ENCODE measurements around the gene CXCL9. TPM values are rescaled to one million over a fixed set of nuclear protein-coding genes. Genes with fewer than 3 reads are reported as not detected.
"Not testable (repeated sequence)": the region's sequence is repeated elsewhere in the genome, so short reads cannot be mapped to it uniquely, and the experiment has no call there.

Gene CXCL9
- polyA plus RNA-seq, 1 donor (not counting 4 experiments of a cell fraction or from before 2014, with no cell fraction given), result 0.04 TPM

GRCh38 chr4:76055016-76055415 lies 47.7 kb upstream of the CXCL9 start:
- dilution Hi-C loops (cut with MboI; ENCODE audit: extremely low pct_ligation_motif_present, low sequenced_read_pairs), result no loop called here
- no peaks in the 10 kb centered on the region for H4K20me1 ChIP-seq (ENCODE audit: control insufficient read depth, extremely low read depth, insufficient read depth, low read length)
- FAIRE-seq (no peak), DNase-seq (ENCODE audit: low read depth, low spot score) (no peak)
- H3K27me3 ChIP-seq (ENCODE audit: control insufficient read depth, extremely low read depth, insufficient read depth, low read length), result no peaks in the 10 kb centered on the region
- no peaks in the 10 kb centered on the region for H3K9me1 ChIP-seq (ENCODE audit: control insufficient read depth, extremely low read depth, insufficient read depth, low read length)
- H3K4me1 ChIP-seq (ENCODE audit: control insufficient read depth, extremely low read depth, insufficient read depth, low read length), result peaks cover 18% of the 10 kb centered on the region
- no peak overlapping the region for H3K4me3 ChIP-seq (ENCODE audit: control insufficient read depth in 2 of 3, extremely low read depth in 1 of 3, insufficient read depth in 2 of 3, low read depth in 1 of 3, low read length in 3 of 3)
- H3K27ac ChIP-seq (ENCODE audit: control insufficient read depth, insufficient read depth, low read length), result no peak overlapping the region
- peak overlapping the region; percentile 58 for H2AFZ ChIP-seq (ENCODE audit: control insufficient read depth, low read length)
- no peak overlapping the region for H3K9ac ChIP-seq (ENCODE audit: control insufficient read depth, extremely low read depth, insufficient read depth, low read length)
- H3K36me3 ChIP-seq (ENCODE audit: control insufficient read depth in 2 of 2, extremely low read depth in 1 of 2, insufficient read depth in 2 of 2, low read length in 2 of 2), result no peaks in the 10 kb centered on the region
- H3K9me3 ChIP-seq (ENCODE audit: control insufficient read depth, low read depth, low read length), result no peaks in the 10 kb centered on the region
- H3K79me2 ChIP-seq (ENCODE audit: control insufficient read depth, insufficient read depth, low read length), result no peaks in the 10 kb centered on the region
- H3K4me2 ChIP-seq (ENCODE audit: control insufficient read depth, extremely low read depth, insufficient read depth, low read depth, low read length), result no peak overlapping the region
- TF ChIP-seq CTCF (optimal IDR thresholded peaks at IDR 0.05 in 1 of 3, IDR thresholded peaks at IDR 0.05 in 1 of 3, conservative IDR thresholded peaks at IDR 0.05 in 1 of 3; ENCODE audit: extremely low read depth in 1 of 3, insufficient read depth in 2 of 3, low read length in 3 of 3) (no peak), EZH2 (IDR thresholded peaks at IDR 0.05; ENCODE audit: low read length) (no peak)

GRCh38 chr4:76053730-76054129 lies 46.4 kb upstream of the CXCL9 start:
- no peaks in the 10 kb centered on the region for H3K9me3 ChIP-seq (ENCODE audit: control insufficient read depth, low read depth, low read length)
- no peak for FAIRE-seq
- H3K9ac ChIP-seq (ENCODE audit: control insufficient read depth, extremely low read depth, insufficient read depth, low read length), result no peak overlapping the region
- H3K4me2 ChIP-seq (ENCODE audit: control insufficient read depth, extremely low read depth, insufficient read depth, low read depth, low read length), result no peak overlapping the region
- DNase-seq (ENCODE audit: low read depth, low spot score), result no peak
- H3K27me3 ChIP-seq (ENCODE audit: control insufficient read depth, extremely low read depth, insufficient read depth, low read length), result no peaks in the 10 kb centered on the region
- H3K36me3 ChIP-seq (ENCODE audit: control insufficient read depth in 2 of 2, extremely low read depth in 1 of 2, insufficient read depth in 2 of 2, low read length in 2 of 2), result no peaks in the 10 kb centered on the region
- no peaks in the 10 kb centered on the region for H3K9me1 ChIP-seq (ENCODE audit: control insufficient read depth, extremely low read depth, insufficient read depth, low read length)
- H4K20me1 ChIP-seq (ENCODE audit: control insufficient read depth, extremely low read depth, insufficient read depth, low read length), result no peaks in the 10 kb centered on the region
- H3K27ac ChIP-seq (ENCODE audit: control insufficient read depth, insufficient read depth, low read length), result no peak overlapping the region
- dilution Hi-C loops (cut with MboI; ENCODE audit: extremely low pct_ligation_motif_present, low sequenced_read_pairs), result no loop called here
- H3K4me3 ChIP-seq (ENCODE audit: control insufficient read depth in 2 of 3, extremely low read depth in 1 of 3, insufficient read depth in 2 of 3, low read depth in 1 of 3, low read length in 3 of 3), result no peak overlapping the region
- H3K4me1 ChIP-seq (ENCODE audit: control insufficient read depth, extremely low read depth, insufficient read depth, low read length), result peaks cover 6% of the 10 kb centered on the region
- no peaks in the 10 kb centered on the region for H3K79me2 ChIP-seq (ENCODE audit: control insufficient read depth, insufficient read depth, low read length)
- H2AFZ ChIP-seq (ENCODE audit: control insufficient read depth, low read length), result peak overlapping the region; percentile 40
- TF ChIP-seq CTCF (optimal IDR thresholded peaks at IDR 0.05 in 1 of 3, IDR thresholded peaks at IDR 0.05 in 1 of 3, conservative IDR thresholded peaks at IDR 0.05 in 1 of 3; ENCODE audit: extremely low read depth in 1 of 3, insufficient read depth in 2 of 3, low read length in 3 of 3) (no peak), EZH2 (IDR thresholded peaks at IDR 0.05; ENCODE audit: low read length) (no peak)

GRCh38 chr4:76050560-76051050 lies 43.3 kb upstream of the CXCL9 start:
- H3K79me2 ChIP-seq (ENCODE audit: control insufficient read depth, insufficient read depth, low read length); H4K20me1 ChIP-seq (ENCODE audit: control insufficient read depth, extremely low read depth, insufficient read depth, low read length); H3K9me3 ChIP-seq (ENCODE audit: control insufficient read depth, low read depth, low read length); dilution Hi-C loops (cut with MboI; ENCODE audit: extremely low pct_ligation_motif_present, low sequenced_read_pairs); H3K9ac ChIP-seq (ENCODE audit: control insufficient read depth, extremely low read depth, insufficient read depth, low read length); FAIRE-seq; H2AFZ ChIP-seq (ENCODE audit: control insufficient read depth, low read length); H3K4me1 ChIP-seq (ENCODE audit: control insufficient read depth, extremely low read depth, insufficient read depth, low read length); H3K27ac ChIP-seq (ENCODE audit: control insufficient read depth, insufficient read depth, low read length); H3K36me3 ChIP-seq (ENCODE audit: control insufficient read depth in 2 of 2, extremely low read depth in 1 of 2, insufficient read depth in 2 of 2, low read length in 2 of 2); DNase-seq (ENCODE audit: low read depth, low spot score); H3K4me2 ChIP-seq (ENCODE audit: control insufficient read depth, extremely low read depth, insufficient read depth, low read depth, low read length); H3K4me3 ChIP-seq (ENCODE audit: control insufficient read depth in 2 of 3, extremely low read depth in 1 of 3, insufficient read depth in 2 of 3, low read depth in 1 of 3, low read length in 3 of 3); H3K9me1 ChIP-seq (ENCODE audit: control insufficient read depth, extremely low read depth, insufficient read depth, low read length); H3K27me3 ChIP-seq (ENCODE audit: control insufficient read depth, extremely low read depth, insufficient read depth, low read length): not testable (repeated sequence)

DNA sequence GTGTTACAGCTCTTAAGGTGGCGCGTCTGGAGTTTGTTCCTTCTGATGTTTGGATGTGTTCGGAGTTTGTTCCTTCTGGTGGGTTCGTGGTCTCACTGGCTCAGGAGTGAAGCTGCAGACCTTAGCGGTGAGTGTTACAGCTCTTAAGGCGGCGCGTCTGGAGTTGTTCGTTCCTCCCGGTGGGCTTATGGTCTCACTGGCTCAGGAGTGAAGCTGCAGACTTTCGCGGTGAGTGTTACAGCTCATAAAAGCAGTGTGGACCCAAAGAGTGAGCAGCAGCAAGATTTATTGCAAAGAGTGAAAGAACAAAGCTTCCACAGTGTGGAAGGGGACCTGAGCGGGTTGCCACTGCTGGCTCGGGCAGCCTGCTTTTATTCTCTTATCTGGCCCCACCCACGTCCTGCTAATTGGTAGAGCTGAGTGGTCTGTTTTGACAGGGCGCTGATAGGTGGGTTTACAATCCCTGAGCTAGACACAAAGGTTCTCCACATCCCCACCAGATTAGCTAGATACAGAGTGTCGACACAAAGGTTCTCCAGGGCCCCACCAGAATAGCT lies 42.6 kb upstream of the CXCL9 start:
- H3K27ac ChIP-seq (ENCODE audit: control insufficient read depth, insufficient read depth, low read length); H4K20me1 ChIP-seq (ENCODE audit: control insufficient read depth, extremely low read depth, insufficient read depth, low read length); H3K4me3 ChIP-seq (ENCODE audit: control insufficient read depth in 2 of 3, extremely low read depth in 1 of 3, insufficient read depth in 2 of 3, low read depth in 1 of 3, low read length in 3 of 3); DNase-seq (ENCODE audit: low read depth, low spot score); H3K27me3 ChIP-seq (ENCODE audit: control insufficient read depth, extremely low read depth, insufficient read depth, low read length); H3K9me1 ChIP-seq (ENCODE audit: control insufficient read depth, extremely low read depth, insufficient read depth, low read length); H3K36me3 ChIP-seq (ENCODE audit: control insufficient read depth in 2 of 2, extremely low read depth in 1 of 2, insufficient read depth in 2 of 2, low read length in 2 of 2); FAIRE-seq; H3K4me1 ChIP-seq (ENCODE audit: control insufficient read depth, extremely low read depth, insufficient read depth, low read length); dilution Hi-C loops (cut with MboI; ENCODE audit: extremely low pct_ligation_motif_present, low sequenced_read_pairs); H3K4me2 ChIP-seq (ENCODE audit: control insufficient read depth, extremely low read depth, insufficient read depth, low read depth, low read length); H3K9ac ChIP-seq (ENCODE audit: control insufficient read depth, extremely low read depth, insufficient read depth, low read length); H2AFZ ChIP-seq (ENCODE audit: control insufficient read depth, low read length); H3K79me2 ChIP-seq (ENCODE audit: control insufficient read depth, insufficient read depth, low read length); H3K9me3 ChIP-seq (ENCODE audit: control insufficient read depth, low read depth, low read length): not testable (repeated sequence)
